PC-3 (cell line): Measurements from ENCODE around the gene C1GALT1. TPM values are rescaled to one million over a fixed set of nuclear protein-coding genes. Genes with fewer than 3 reads are reported as not detected.

Experiments used
- ATAC-seq: fragments of 200-7000 bp; cut with Tn5 transposase; 2 replicates; pipeline ENCODE4 v1.9.1; 2020; ENCODE audit warnings: mild to moderate bottlenecking, moderate library complexity
- BruUV-seq: library from RNA; stranded (reverse); fragments of 400-500 nt; replicated peaks from 2 replicates; lab custom pipeline; 2021; lab: Mats Ljungman, UMichigan
- CTCF ChIA-PET: fragments of 300-600 bp; sonication (Branson Sonifier 250); formaldehyde crosslinking; loops from one replicate; lab custom pipeline; 2022; ENCODE audit warnings: antibody characterized with exemption; lab: Charles Lee
- POLR2A ChIA-PET: fragments of 300-600 bp; sonication (Branson Sonifier 250); formaldehyde crosslinking; loops from one replicate; lab custom pipeline; 2022; ENCODE audit warnings: antibody characterized with exemption; ENCODE audit not compliant: unreplicated experiment; lab: Charles Lee
- DNase-seq: peaks from one replicate; pipeline ENCODE4 v3.0.0-alpha.2; 2015
- H2AFZ ChIP-seq: fragments of 300-600 bp; sonication (generic); 2 replicates; pipeline ENCODE4 v1.6.0; 2016; ENCODE audit warnings: antibody characterized with exemption, low read length
- H3F3A ChIP-seq: fragments of 300-600 bp; sonication (generic); one replicate; pipeline ENCODE4 v1.6.0; 2017; ENCODE audit warnings: antibody characterized with exemption, low read length, control low read depth, mild to moderate bottlenecking; ENCODE audit not compliant: unreplicated experiment
- H3K27ac ChIP-seq: fragments of 300-600 bp; sonication (generic); 2 replicates; pipeline ENCODE4 v1.5.1; 2016; ENCODE audit warnings: mild to moderate bottlenecking, low read length
- H3K27me3 ChIP-seq: fragments of 300-600 bp; sonication (generic); 2 replicates; pipeline ENCODE4 v1.6.1; 2016; ENCODE audit warnings: low read length, mixed read lengths
- H3K36me3 ChIP-seq: fragments of 300-600 bp; sonication (generic); 2 replicates; pipeline ENCODE4 v1.6.1; 2016; ENCODE audit warnings: low read depth, mixed run types, low read length, mixed read lengths
- H3K4me1 ChIP-seq: fragments of 300-600 bp; sonication (generic); 2 replicates; pipeline ENCODE4 v1.5.1; 2016; ENCODE audit warnings: low read length; ENCODE audit not compliant: insufficient read depth
- H3K4me2 ChIP-seq: fragments of 300-600 bp; sonication (generic); 2 replicates; pipeline ENCODE4 v1.6.0; 2016; ENCODE audit warnings: low read length
- H3K4me3 ChIP-seq: fragments of 300-600 bp; sonication (generic); 2 replicates; pipeline ENCODE4 v1.5.1; 2016; ENCODE audit warnings: mild to moderate bottlenecking, low read length, mixed read lengths
- H3K79me2 ChIP-seq: fragments of 300-600 bp; sonication (generic); 2 replicates; pipeline ENCODE4 v1.6.1; 2017; ENCODE audit warnings: low read length, mixed read lengths
- H3K9ac ChIP-seq: fragments of 300-600 bp; sonication (generic); 2 replicates; pipeline ENCODE4 v1.6.0; 2016; ENCODE audit warnings: mild to moderate bottlenecking, low read length
- H3K9me2 ChIP-seq: fragments of 300-600 bp; sonication (generic); replicated peaks from 2 replicates; pipeline ENCODE4 v1.6.1; 2016; ENCODE audit warnings: mixed run types, low read length, mixed read lengths
- H3K9me3 ChIP-seq: fragments of 300-600 bp; sonication (generic); 2 replicates; pipeline ENCODE4 v1.6.1; 2016; ENCODE audit warnings: low read length, mixed read lengths
- H4K20me1 ChIP-seq: fragments of 300-600 bp; sonication (generic); 2 replicates; pipeline ENCODE4 v1.6.1; 2016; ENCODE audit warnings: low read length, mixed read lengths
- EZH2 ChIP-seq: fragments of 300-600 bp; sonication (generic); IDR thresholded peaks from one replicate; pipeline ENCODE4 v1.6.1; 2017; ENCODE audit warnings: antibody characterized with exemption, mild to moderate bottlenecking, low read length; ENCODE audit not compliant: unreplicated experiment
- EZH2phosphoT487 ChIP-seq: fragments of 300-600 bp; sonication (generic); IDR thresholded peaks from 2 replicates; pipeline ENCODE4 v1.6.1; 2018; ENCODE audit warnings: mild to moderate bottlenecking, antibody characterized with exemption, low read length, borderline replicate concordance
- intact Hi-C: fragments of 100-400 bp; cut with micrococcal nuclease; formaldehyde crosslinking; loops from 2 replicates; pipeline ENCODE4 v1.9.0; 2023
- total RNA-seq: library from RNA; depleted of rRNA; stranded (reverse); fragments of >200 nt; gene quantifications from 2 replicates; pipeline ENCODE4 v1.2.3, GENCODE V29; 2014
- TF ChIP-seq, protein P1 (sequence below): fragments of 300-600 bp; sonication (generic); conservative IDR thresholded peaks from 2 replicates; pipeline ENCODE4 v1.5.1; 2017; ENCODE audit warnings: antibody characterized with exemption, low read depth, mild to moderate bottlenecking, low read length

Gene C1GALT1
- total RNA-seq, 1 experiment from 2014 or later: 32.3 TPM

DNA sequence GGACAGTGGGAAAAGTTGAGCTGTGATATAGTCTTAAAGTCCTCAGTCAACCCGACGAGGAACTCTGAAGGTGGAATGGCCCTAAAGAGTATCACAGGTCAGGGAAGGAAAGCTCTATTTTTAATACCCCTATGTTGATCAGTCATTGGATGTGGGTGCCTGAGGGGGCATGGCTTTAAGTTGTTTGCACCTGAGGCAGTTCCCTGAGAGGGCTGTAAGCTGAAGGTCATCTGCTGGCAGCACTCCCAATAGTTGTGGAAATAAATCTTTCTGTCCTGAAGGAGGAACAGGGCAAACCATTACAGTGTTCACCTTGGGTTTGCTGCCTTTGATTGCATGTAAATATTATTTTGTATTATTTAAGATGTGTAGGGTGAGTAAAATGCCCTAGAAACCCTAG, 17.8 kb upstream of the C1GALT1 start:
- intact Hi-C loops: no loop called here
- no peak for TF ChIP-seq EZH2phosphoT487
- no peak overlapping the region for H2AFZ ChIP-seq
- H3K9me2 ChIP-seq: no peaks in the 10 kb centered on the region; the same call in 1 of the 2 replicates
- no peaks in the 10 kb centered on the region for H3K9me3 ChIP-seq
- ATAC-seq (no peak), DNase-seq (no peak)
- H3K4me3 ChIP-seq: no peak overlapping the region
- H3K4me2 ChIP-seq: no peak overlapping the region
- H3F3A ChIP-seq: no peaks in the 10 kb centered on the region
- ChIA-PET CTCF (no interaction called here), POLR2A (no interaction called here)
- no peaks in the 10 kb centered on the region for H4K20me1 ChIP-seq
- H3K27ac ChIP-seq: no peak overlapping the region
- H3K9ac ChIP-seq: no peak overlapping the region
- no peaks in the 10 kb centered on the region for H3K27me3 ChIP-seq
- no peaks in the 10 kb centered on the region for H3K4me1 ChIP-seq
- BruUV-seq: no TSS peak
- H3K79me2 ChIP-seq: no peaks in the 10 kb centered on the region
- H3K36me3 ChIP-seq: no peaks in the 10 kb centered on the region

DNA sequence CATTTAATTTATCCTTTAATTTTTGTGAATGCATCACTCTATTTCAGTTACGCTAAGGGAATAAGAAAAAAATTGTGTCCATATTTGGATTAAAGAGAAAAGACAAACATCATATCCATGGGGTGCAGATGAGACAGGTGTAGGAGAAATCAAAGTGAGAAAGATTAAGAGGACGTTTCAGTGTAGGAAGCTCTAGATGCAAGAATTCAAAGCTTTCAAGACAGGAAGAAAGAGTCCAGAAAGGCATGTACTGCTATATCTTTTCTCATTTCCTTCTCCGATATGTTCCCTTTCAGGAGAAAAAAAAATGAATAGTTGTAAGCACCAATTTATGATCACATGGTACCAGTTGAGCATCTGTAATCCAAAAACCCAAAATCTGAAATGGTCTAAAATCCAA, 17.0 kb upstream of the C1GALT1 start:
- DNase-seq (no peak), ATAC-seq (no peak)
- Histone ChIP-seq H3K36me3 (no peaks in the 10 kb centered on the region), H3K79me2 (no peaks in the 10 kb centered on the region), H3K4me2 (no peak overlapping the region), H3K9me2 (no peaks in the 10 kb centered on the region; the same call in 1 of the 2 replicates), H2AFZ (no peak overlapping the region), H3K9me3 (no peaks in the 10 kb centered on the region), H3K9ac (no peak overlapping the region), H3K27ac (no peak overlapping the region), H3K4me1 (no peaks in the 10 kb centered on the region), H3F3A (no peaks in the 10 kb centered on the region), H4K20me1 (no peaks in the 10 kb centered on the region), H3K4me3 (no peak overlapping the region), H3K27me3 (no peaks in the 10 kb centered on the region)
- POLR2A ChIA-PET: no interaction called here
- BruUV-seq: no TSS peak
- TF ChIP-seq EZH2phosphoT487 (no peak), EZH2 (no peak)
- TF ChIP-seq, protein P1, sequence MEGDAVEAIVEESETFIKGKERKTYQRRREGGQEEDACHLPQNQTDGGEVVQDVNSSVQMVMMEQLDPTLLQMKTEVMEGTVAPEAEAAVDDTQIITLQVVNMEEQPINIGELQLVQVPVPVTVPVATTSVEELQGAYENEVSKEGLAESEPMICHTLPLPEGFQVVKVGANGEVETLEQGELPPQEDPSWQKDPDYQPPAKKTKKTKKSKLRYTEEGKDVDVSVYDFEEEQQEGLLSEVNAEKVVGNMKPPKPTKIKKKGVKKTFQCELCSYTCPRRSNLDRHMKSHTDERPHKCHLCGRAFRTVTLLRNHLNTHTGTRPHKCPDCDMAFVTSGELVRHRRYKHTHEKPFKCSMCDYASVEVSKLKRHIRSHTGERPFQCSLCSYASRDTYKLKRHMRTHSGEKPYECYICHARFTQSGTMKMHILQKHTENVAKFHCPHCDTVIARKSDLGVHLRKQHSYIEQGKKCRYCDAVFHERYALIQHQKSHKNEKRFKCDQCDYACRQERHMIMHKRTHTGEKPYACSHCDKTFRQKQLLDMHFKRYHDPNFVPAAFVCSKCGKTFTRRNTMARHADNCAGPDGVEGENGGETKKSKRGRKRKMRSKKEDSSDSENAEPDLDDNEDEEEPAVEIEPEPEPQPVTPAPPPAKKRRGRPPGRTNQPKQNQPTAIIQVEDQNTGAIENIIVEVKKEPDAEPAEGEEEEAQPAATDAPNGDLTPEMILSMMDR: no peak
- intact Hi-C loops: no loop called here
- CTCF ChIA-PET: no interaction called here

DNA sequence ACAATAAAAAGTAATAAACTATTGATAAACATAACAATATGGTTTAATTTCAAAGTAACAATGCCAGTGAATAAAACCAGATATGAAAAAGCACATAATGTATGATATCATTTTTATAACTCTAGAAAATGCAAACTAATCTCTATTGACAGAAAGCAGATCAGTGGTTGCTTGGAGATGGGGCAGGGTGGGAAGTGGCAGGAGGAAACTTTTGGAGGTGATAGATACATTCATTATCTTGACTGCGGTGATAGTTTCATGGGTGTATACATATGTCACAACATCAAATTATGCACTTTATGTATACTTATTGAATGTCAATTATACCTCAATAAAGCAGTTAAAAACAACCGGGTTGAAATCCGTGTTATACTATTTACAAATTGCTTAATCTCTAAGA, 16.0 kb upstream of the C1GALT1 start:
- no TSS peak for BruUV-seq
- no peaks in the 10 kb centered on the region for H3K9me3 ChIP-seq
- CTCF ChIA-PET: no interaction called here
- H3K79me2 ChIP-seq: no peaks in the 10 kb centered on the region
- POLR2A ChIA-PET: no interaction called here
- no peaks in the 10 kb centered on the region for H3F3A ChIP-seq
- no peaks in the 10 kb centered on the region for H3K36me3 ChIP-seq
- H3K27me3 ChIP-seq: no peaks in the 10 kb centered on the region
- DNase-seq (no peak), ATAC-seq (no peak)
- intact Hi-C loops: no loop called here
- no peak overlapping the region for H3K9ac ChIP-seq
- TF ChIP-seq EZH2phosphoT487 (no peak), EZH2 (no peak)
- TF ChIP-seq, protein P1: no peak
- no peak overlapping the region for H3K4me3 ChIP-seq
- H4K20me1 ChIP-seq: no peaks in the 10 kb centered on the region
- H3K4me1 ChIP-seq: no peaks in the 10 kb centered on the region
- no peak overlapping the region for H3K27ac ChIP-seq
- no peaks in the 10 kb centered on the region; the same call in 1 of the 2 replicates for H3K9me2 ChIP-seq
- H3K4me2 ChIP-seq: no peak overlapping the region
- H2AFZ ChIP-seq: no peak overlapping the region
